GM20000 (cell line): ENCODE results near the gene LRRC47.

Experiments used
- DNase-seq: peaks from one replicate; pipeline ENCODE4 v3.0.0; 2012; ENCODE audit warnings: low spot score
- TF ChIP-seq, protein P1 (sequence below): IDR thresholded peaks from 2 replicates; pipeline ENCODE4 v1.5.1; 2012; ENCODE audit warnings: mild to moderate bottlenecking, control low read depth; ENCODE audit errors: extremely low read depth, missing control alignments

LRRC47 gene

DNA sequence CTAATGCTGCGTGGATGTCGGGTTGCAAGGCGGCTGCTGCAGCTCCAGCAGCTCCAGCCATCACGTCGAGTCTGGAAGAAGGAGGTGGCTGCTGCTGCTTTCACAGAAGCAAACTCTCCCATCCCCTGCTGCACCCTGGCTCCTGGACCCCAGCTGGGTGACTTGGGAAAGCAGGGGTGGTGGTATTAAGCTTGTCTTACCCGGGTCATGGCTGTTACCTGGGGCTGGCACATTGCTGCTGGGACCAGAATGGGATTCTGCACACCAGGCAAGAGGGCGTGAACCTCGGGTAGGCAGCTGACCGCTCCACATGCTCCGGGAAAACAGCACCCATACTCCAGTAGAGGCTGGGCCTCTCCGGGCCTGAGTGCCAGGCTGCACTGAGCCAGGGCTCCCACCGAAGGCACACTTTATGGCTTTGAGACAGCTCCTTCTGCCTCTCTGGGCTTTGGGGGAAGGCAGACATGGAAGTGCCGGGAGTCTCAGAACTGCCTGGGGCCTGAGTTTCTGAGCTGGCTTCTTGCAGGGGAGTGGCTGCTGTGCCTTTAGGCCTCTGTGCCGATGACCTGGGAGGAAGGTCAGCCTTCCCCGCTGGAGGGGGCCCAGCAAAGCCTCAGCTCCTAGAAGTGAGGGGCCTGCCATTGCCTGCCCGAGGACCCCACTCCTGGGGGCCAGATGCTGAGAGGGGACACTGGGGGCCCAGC, 22.6 kb downstream of the LRRC47 start:
- DNase-seq, result no peak
- TF ChIP-seq, protein P1, sequence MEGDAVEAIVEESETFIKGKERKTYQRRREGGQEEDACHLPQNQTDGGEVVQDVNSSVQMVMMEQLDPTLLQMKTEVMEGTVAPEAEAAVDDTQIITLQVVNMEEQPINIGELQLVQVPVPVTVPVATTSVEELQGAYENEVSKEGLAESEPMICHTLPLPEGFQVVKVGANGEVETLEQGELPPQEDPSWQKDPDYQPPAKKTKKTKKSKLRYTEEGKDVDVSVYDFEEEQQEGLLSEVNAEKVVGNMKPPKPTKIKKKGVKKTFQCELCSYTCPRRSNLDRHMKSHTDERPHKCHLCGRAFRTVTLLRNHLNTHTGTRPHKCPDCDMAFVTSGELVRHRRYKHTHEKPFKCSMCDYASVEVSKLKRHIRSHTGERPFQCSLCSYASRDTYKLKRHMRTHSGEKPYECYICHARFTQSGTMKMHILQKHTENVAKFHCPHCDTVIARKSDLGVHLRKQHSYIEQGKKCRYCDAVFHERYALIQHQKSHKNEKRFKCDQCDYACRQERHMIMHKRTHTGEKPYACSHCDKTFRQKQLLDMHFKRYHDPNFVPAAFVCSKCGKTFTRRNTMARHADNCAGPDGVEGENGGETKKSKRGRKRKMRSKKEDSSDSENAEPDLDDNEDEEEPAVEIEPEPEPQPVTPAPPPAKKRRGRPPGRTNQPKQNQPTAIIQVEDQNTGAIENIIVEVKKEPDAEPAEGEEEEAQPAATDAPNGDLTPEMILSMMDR, result no peak

DNA sequence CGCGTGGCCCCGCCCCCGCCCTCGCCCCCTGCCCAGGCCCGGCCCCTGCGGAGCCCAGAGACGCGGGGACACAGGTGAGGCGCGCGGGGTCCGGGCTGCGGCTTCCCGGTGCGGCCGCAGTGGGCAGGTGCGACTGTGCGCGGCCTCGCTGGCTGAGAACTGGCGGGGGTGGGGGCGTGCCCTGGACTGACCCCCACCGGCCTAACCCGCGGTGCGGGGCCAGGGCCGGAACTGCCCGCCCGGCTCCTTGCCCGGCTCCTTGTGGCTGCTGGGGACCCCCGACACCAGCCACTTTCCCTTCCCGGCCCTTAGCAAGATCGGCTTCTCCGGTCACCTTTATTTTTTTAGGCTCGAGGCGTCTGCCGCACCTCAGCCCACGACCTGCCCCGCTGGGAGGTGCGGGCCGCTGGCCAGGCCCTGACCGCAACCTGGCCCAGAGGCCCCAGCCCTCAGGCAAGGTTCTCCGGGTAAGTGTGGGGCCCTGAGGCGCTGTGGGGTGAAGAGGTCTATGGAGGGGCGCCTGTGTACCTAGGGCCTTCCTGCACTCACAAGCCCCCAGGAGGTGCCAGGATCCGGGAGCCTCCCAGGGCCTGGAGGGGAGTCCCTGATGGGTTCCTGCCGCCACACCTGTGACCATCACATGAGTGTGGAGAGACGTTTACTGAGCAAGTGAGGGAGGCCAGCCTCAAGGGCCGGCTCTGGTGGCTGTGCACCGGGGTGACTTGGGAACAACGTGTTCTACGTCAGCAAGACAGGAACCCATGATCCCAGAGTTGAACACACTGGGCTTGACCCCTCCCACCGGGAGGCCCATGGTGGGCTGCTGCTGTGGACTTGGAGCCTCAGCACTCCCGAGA, 23.4 kb downstream of the LRRC47 start, which contains the start of gene SMIM1:
Gene SMIM1, plus strand, starts transcription at position 35 of the 857 bp plus-strand sequence. CDS start 2,625 bp downstream, outside the sequence.
- no peak for DNase-seq
- TF ChIP-seq, protein P1, result no peak

DNA sequence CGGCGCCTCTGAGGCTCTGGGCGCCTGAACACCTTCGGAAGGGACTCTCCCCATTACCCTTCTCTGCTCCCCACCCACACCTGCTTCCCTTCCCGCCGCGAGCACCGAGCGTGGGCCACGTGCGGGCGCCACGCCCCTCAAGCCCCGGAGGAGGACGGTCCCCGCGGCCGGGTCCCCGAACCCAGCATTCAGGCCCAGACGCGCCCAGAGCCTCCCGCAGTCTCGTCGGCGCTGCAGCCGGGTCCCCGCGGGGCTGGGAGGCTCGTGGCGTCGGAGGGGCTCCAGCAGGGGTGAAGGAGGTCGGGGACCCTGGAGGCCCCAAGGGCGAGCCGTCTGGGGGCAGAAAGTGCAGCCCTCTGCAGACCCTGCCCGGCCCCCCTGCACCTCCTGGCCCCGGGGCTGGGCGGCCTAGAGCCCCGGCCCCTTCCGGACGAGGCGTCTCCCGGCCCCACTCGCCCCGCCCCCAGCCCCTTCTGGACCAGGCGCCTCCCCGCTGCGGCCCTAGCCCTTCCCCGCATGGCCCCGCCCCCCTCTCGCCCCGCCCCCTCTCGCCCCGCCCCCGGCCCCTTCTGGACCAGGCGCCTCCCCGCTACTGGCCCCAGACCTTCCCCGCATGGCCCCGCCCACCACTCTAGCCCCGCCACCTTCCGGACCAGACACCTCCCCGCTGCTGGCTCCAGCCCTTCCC, 24.1 kb downstream of the LRRC47 start:
- TF ChIP-seq, protein P1, result no peak
- DNase-seq, result peak; percentile 100

DNA sequence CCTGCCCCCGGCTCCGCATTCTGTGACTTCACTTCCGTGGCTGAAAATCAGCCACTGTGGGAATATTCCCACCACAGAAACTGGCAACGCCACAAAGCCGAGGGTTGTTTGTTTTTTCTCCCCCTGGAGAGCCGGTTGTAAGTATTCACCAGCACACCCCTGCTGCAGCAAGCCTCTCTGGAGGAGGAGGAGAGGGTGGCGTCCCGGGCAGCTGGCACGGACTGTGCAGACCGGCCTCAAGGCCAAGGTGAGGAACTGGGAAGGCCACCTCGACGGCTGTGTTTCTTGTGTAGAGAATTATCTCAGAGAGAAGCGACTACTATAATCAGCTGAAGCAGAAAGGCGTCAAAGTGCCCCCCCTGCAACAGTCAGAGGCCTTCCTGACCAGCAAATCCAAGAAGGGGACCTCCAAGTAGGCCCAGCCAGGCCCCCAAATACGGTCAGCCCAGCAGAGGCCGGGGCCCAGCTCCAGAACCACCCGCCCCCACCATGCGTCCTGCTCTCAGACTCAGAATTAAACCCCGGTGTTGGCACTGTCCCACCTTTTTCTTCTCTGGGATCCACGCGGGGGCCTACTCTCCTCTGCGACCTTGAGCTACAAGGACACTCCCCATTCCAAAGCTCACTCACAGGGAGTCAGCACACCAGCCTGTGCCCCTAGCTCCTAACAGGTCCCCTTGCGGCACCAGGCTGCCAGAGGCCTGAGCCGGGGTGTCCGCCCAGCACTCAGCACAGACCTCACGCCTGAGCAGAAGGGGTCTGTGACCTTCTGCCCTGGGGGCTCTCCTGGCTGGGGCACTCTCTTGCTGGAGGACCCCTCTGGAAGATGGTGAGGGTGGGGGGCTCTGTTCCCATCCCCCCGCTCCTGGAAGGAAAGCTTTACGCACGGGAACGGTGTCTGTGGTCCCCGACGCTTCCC, 24.9 kb downstream of the LRRC47 start:
- DNase-seq, result no peak
- TF ChIP-seq, protein P1, result no peak

DNA sequence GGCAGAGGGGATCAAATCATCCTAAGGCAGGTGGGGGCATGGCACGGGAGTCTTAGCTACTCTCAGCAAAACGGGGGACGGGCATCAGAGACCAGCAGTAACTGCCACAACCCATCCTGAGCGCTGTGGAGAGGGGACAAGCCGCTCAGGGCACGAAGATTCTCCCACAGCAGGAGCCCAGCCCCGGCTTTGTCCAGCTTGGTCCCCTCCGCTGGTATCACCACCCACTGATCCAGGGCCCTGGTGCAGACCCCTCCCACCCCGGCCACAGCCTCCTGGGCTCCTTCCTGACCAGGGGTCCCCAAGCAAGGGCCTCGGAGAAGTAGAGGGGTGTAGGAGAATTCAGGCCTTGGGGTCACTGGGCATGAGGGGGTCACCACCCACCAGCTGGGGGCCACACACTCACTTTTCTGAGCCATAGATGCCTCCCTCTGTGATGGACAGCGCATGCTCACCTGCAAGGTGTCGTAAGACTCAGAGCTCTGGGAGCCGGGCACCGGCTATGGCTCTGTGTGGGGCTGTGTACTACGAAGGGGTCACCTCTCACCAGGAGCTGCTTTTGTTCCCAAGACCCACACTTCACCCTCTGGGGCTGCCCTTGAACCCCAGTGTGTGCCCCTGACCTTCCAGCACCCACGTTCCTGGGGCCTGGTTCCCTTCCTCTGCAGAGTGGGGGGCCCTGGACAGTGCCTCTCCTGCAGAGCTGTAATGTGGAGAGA, 26.1 kb downstream of the LRRC47 start:
- TF ChIP-seq, protein P1, result no peak
- DNase-seq, result no peak

DNA sequence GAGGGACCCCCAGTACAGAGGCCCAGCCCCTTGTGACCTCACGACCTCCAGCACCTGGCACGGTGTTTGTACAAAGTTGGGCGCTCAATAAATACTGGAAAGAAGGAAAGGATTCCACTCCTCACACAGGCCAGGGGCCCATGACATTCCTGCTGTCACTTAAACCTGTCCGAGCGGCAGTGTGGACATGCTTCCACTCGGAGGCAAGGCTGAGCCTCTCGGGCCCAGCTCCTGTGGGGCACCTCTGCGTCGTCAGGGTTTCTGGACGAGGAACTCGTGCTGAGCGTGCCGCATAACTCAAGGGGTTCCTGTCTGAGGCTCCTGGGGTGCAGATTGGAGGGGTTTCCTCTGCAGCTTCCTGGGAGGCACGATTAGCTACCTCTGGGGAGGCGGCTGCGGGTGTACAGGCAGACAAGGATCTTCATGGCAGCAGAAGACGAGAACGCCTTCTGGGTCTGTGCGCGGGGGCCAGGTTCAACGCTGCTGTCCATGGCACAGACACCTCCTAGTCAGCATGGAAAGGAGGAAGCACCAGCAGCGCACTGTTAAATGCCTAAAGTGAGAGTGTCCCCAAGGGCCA, 27.4 kb downstream of the LRRC47 start:
- TF ChIP-seq, protein P1, result no peak
- DNase-seq, result no peak
